HG03575 (cell line): ENCODE measurements around the gene CSRNP2.
A peak's percentile ranks its signal among the peaks of the same experiment; 100 is the strongest.

Experiments
- ATAC-seq: cut with Tn5 transposase; IDR thresholded peaks from one replicate; pipeline ENCODE4 v1.9.1; 2021; ENCODE audit not compliant: unreplicated experiment, insufficient number of reproducible peaks, low FRiP score; ENCODE audit errors: extremely low read depth

Gene CSRNP2

GRCh38 chr12:51083126-51083833 lies at the start of gene CSRNP2:
Gene CSRNP2 (minus strand): TSS chr12:51083596. CDS start chr12:51076561, 7,035 bp downstream.
- ATAC-seq, result peak; percentile 53

GRCh38 chr12:51132693-51133092 lies 49.3 kb upstream of the CSRNP2 start:
- no peak for ATAC-seq

GRCh38 chr12:51131745-51132521 lies 48.5 kb upstream of the CSRNP2 start:
- no peak for ATAC-seq

GRCh38 chr12:51128919-51129318 lies 45.5 kb upstream of the CSRNP2 start:
- no peak for ATAC-seq

- no peak for ATAC-seq
These were observed 43.8 kb upstream of the CSRNP2 start for GRCh38 chr12:51127050-51127729.

- no peak for ATAC-seq
These were observed 42.9 kb upstream of the CSRNP2 start for GRCh38 chr12:51126297-51126696.

- ATAC-seq, result no peak
These were observed 41.1 kb upstream of the CSRNP2 start for GRCh38 chr12:51124504-51124903.

GRCh38 chr12:51122844-51123243 lies 39.4 kb upstream of the CSRNP2 start:
- no peak for ATAC-seq

GRCh38 chr12:51118706-51119105 lies 35.3 kb upstream of the CSRNP2 start:
- ATAC-seq, result no peak

GRCh38 chr12:51115533-51115932 lies 32.1 kb upstream of the CSRNP2 start:
- ATAC-seq, result no peak

GRCh38 chr12:51108136-51108535 lies 24.7 kb upstream of the CSRNP2 start:
- ATAC-seq, result no peak

- ATAC-seq, result no peak
These were observed 20.6 kb upstream of the CSRNP2 start for GRCh38 chr12:51103977-51104376.

GRCh38 chr12:51098611-51099010 lies 15.2 kb upstream of the CSRNP2 start:
- no peak for ATAC-seq

GRCh38 chr12:51090705-51091229 lies 7.4 kb upstream of the CSRNP2 start:
- ATAC-seq, result no peak

- no peak for ATAC-seq
These were observed 4.4 kb upstream of the CSRNP2 start for GRCh38 chr12:51087818-51088217.

- no peak for ATAC-seq
These were observed 3.5 kb upstream of the CSRNP2 start for GRCh38 chr12:51086933-51087332.

GRCh38 chr12:51085757-51086156 lies 2.4 kb upstream of the CSRNP2 start:
- ATAC-seq, result no peak

- no peak for ATAC-seq
These were observed 753 bp downstream of the CSRNP2 start for GRCh38 chr12:51082561-51083125.

- no peak for ATAC-seq
These were observed 2.0 kb downstream of the CSRNP2 start for GRCh38 chr12:51081421-51081820.
